ENCODE results near the gene PLXNA4.

- TF ChIP-seq RAD21 (conservative IDR thresholded peaks at IDR 0.05 in 1 of 2, IDR thresholded peaks at IDR 0.05 in 1 of 2) (no peak), CTCF (IDR thresholded peaks at IDR 0.05) (no peak), POLR2A (IDR thresholded peaks at IDR 0.05; ENCODE audit: low read length) (no peak), MAX (IDR thresholded peaks at IDR 0.05) (no peak), BHLHE40 (IDR thresholded peaks at IDR 0.05; ENCODE audit: low read depth, low read length) (no peak), FOSL2 (IDR thresholded peaks at IDR 0.05) (no peak), FOSL2 (CRISPR knock-in tag; IDR thresholded peaks at IDR 0.05) (no peak), MYC (IDR thresholded peaks at IDR 0.05; ENCODE audit: borderline replicate concordance, low read length) (no peak), ZNF302 (CRISPR knock-in tag; IDR thresholded peaks at IDR 0.05) (no peak), CEBPB (IDR thresholded peaks at IDR 0.05) (no peak), JUN (IDR thresholded peaks at IDR 0.05) (no peak)
Observed at GRCh38 chr7:132073920-132074589, 502.2 kb downstream of the PLXNA4 start.

Measured in A549 (cell line).